ENCODE measurements around the gene FOS.

Gene FOS

GRCh38 chr14:75322746-75323145, 44.1 kb downstream of the FOS start:
- no peak for DNase-seq

- DNase-seq: no peak
Measured at GRCh38 chr14:75323571-75323970, 44.9 kb downstream of the FOS start.

GRCh38 chr14:75328558-75329155, 50.0 kb downstream of the FOS start:
- DNase-seq: no peak

- no peak for DNase-seq
Measured at GRCh38 chr14:75329369-75329768, 50.7 kb downstream of the FOS start.

GRCh38 chr14:75331471-75331870, 52.8 kb downstream of the FOS start:
- no peak for DNase-seq
